HG02840 (cell line): ENCODE measurements around the gene RCBTB2.
A peak's percentile ranks its signal among the peaks of the same experiment; 100 is the strongest.

Source experiments
- ATAC-seq: cut with Tn5 transposase; IDR thresholded peaks from one replicate; pipeline ENCODE4 v1.9.1; 2021; ENCODE audit warnings: mild to moderate bottlenecking, moderate library complexity, moderate number of reproducible peaks; ENCODE audit not compliant: unreplicated experiment, low FRiP score

Gene RCBTB2

GRCh38 chr13:48564056-48564455 is 31.2 kb upstream of the RCBTB2 start:
- ATAC-seq = no peak

GRCh38 chr13:48563626-48564025 is 30.7 kb upstream of the RCBTB2 start:
- ATAC-seq = no peak

GRCh38 chr13:48562296-48563066 is 29.6 kb upstream of the RCBTB2 start:
- peak; percentile 99 for ATAC-seq

- peak; percentile 20 for ATAC-seq
Observed at GRCh38 chr13:48561466-48562235, 28.8 kb upstream of the RCBTB2 start.

- ATAC-seq = no peak
Observed at GRCh38 chr13:48560657-48561337, 27.9 kb upstream of the RCBTB2 start.

GRCh38 chr13:48559638-48560320 is 26.9 kb upstream of the RCBTB2 start:
- no peak for ATAC-seq

GRCh38 chr13:48556817-48557216 is 23.9 kb upstream of the RCBTB2 start:
- no peak for ATAC-seq

- no peak for ATAC-seq
Observed at GRCh38 chr13:48555441-48555840, 22.6 kb upstream of the RCBTB2 start.

GRCh38 chr13:48551329-48551728 is 18.4 kb upstream of the RCBTB2 start:
- no peak for ATAC-seq

- no peak for ATAC-seq
Observed at GRCh38 chr13:48549658-48550057, 16.8 kb upstream of the RCBTB2 start.

GRCh38 chr13:48547663-48548092 is 14.8 kb upstream of the RCBTB2 start:
- ATAC-seq = no peak

GRCh38 chr13:48545608-48546007 is 12.7 kb upstream of the RCBTB2 start:
- no peak for ATAC-seq

- ATAC-seq = no peak
Observed at GRCh38 chr13:48542581-48543341, 9.9 kb upstream of the RCBTB2 start.

- ATAC-seq = no peak
Observed at GRCh38 chr13:48542138-48542537, 9.3 kb upstream of the RCBTB2 start.

GRCh38 chr13:48539550-48539949 is 6.7 kb upstream of the RCBTB2 start:
- ATAC-seq = no peak

- no peak for ATAC-seq
Observed at GRCh38 chr13:48536621-48537250, 3.9 kb upstream of the RCBTB2 start.

- ATAC-seq = no peak
Observed at GRCh38 chr13:48535766-48536165, 2.9 kb upstream of the RCBTB2 start.

GRCh38 chr13:48534911-48535501 is 2.1 kb upstream of the RCBTB2 start:
- no peak for ATAC-seq

- no peak for ATAC-seq
Observed at GRCh38 chr13:48533961-48534600, 1.2 kb upstream of the RCBTB2 start.
